COLO829 (cell line): ENCODE results near the gene PLPP7.

Experiments
- DNase-seq: peaks from one replicate; pipeline ENCODE4 v3.0.0; 2012; ENCODE audit warnings: low spot score

PLPP7 gene

GRCh38 chr9:131303381-131304321, 14.1 kb downstream of the PLPP7 start:
- DNase-seq: no peak

- DNase-seq: no peak
These were observed 15.3 kb downstream of the PLPP7 start for GRCh38 chr9:131304676-131305355.

- DNase-seq: no peak
These were observed 17.0 kb downstream of the PLPP7 start for GRCh38 chr9:131306397-131307004.

- no peak for DNase-seq
These were observed 18.5 kb downstream of the PLPP7 start for GRCh38 chr9:131307974-131308373.

GRCh38 chr9:131308452-131308851, 18.9 kb downstream of the PLPP7 start:
- no peak for DNase-seq

GRCh38 chr9:131308906-131309529, 19.5 kb downstream of the PLPP7 start:
- DNase-seq: no peak

- no peak for DNase-seq
These were observed 20.2 kb downstream of the PLPP7 start for GRCh38 chr9:131309530-131310276.

GRCh38 chr9:131310833-131311554, 21.5 kb downstream of the PLPP7 start:
- DNase-seq: no peak

- DNase-seq: no peak
These were observed 22.7 kb downstream of the PLPP7 start for GRCh38 chr9:131312246-131312645.

- DNase-seq: no peak
These were observed 23.6 kb downstream of the PLPP7 start for GRCh38 chr9:131312822-131313770.

- DNase-seq: no peak
These were observed 28.9 kb downstream of the PLPP7 start for GRCh38 chr9:131318231-131319085.

GRCh38 chr9:131319486-131319885, 30.0 kb downstream of the PLPP7 start:
- DNase-seq: no peak

GRCh38 chr9:131320031-131320685, 30.6 kb downstream of the PLPP7 start:
- DNase-seq: no peak

- DNase-seq: no peak
These were observed 34.1 kb downstream of the PLPP7 start for GRCh38 chr9:131323629-131324028.

- DNase-seq: no peak
These were observed 35.5 kb downstream of the PLPP7 start for GRCh38 chr9:131324736-131325679.

GRCh38 chr9:131329241-131329641, 39.7 kb downstream of the PLPP7 start:
- no peak for DNase-seq
